ENCODE results near the gene HNRNPF. TPM values are rescaled to one million over a fixed set of nuclear protein-coding genes. Genes with fewer than 3 reads are reported as not detected.
A peak's percentile ranks its signal among the peaks of the same experiment; 100 is the strongest.

Gene HNRNPF
- total RNA-seq, 4 donors from 2014 or later, result 86.2 to 211 (median 142) TPM

DNA sequence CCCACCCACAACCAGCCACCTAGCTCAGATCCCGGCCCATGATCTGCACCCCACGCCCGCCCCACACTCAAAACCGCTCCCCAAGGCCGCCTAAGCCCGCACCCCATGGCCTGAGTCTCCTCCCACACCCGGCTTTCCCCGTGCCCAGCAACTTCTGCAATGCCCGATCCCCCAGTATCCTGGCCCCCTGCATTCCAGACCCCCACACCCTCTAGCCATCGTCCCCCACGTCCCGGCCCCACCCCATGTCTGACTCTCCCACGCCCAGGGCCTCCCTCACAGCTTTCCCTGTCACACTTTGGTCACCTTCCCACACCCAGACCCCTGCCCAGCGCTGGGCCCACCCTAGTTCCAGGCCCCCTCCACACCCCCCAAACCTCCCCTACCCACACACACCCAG lies 57.7 kb downstream of the HNRNPF start:
- DNase-seq, result no peak
- Histone ChIP-seq H3K9me3 (no peaks in the 10 kb centered on the region), H3K36me3 (no peaks in the 10 kb centered on the region), H3K4me3 (no peak overlapping the region), H3K27ac (no peak overlapping the region), H3K27me3 (peaks cover 0 to 3% of the 10 kb centered on the region in 2 donors), H3K4me1 (no peaks in the 10 kb centered on the region)
- TF ChIP-seq, protein P1, sequence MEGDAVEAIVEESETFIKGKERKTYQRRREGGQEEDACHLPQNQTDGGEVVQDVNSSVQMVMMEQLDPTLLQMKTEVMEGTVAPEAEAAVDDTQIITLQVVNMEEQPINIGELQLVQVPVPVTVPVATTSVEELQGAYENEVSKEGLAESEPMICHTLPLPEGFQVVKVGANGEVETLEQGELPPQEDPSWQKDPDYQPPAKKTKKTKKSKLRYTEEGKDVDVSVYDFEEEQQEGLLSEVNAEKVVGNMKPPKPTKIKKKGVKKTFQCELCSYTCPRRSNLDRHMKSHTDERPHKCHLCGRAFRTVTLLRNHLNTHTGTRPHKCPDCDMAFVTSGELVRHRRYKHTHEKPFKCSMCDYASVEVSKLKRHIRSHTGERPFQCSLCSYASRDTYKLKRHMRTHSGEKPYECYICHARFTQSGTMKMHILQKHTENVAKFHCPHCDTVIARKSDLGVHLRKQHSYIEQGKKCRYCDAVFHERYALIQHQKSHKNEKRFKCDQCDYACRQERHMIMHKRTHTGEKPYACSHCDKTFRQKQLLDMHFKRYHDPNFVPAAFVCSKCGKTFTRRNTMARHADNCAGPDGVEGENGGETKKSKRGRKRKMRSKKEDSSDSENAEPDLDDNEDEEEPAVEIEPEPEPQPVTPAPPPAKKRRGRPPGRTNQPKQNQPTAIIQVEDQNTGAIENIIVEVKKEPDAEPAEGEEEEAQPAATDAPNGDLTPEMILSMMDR (IDR thresholded peaks at IDR 0.05), result no peak
- TF ChIP-seq POLR2A (IDR thresholded peaks at IDR 0.05), result no peak
- intact Hi-C loops (cut with DNase I; ENCODE audit: low total_unique reads), result no loop called here

DNA sequence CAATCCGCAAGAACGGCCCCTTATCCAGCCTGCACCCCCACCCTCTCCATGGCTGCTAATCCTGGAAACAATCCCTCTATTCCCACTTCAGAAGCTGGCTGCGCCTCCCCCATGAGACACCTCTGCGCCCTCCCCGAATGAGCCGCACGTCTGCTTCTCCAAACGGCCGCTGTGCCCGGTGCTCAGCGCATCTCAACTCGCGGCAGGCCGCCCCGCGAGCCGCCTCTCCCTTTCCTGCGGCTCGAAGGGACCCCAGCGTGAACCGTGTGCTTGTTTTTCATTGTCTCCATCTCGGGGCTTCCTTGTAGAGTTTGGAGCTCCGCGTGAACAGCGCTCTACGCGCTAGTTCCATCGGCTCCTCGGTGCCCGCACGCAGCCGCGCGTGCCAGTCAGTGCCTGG lies 58.3 kb downstream of the HNRNPF start:
- H3K27ac ChIP-seq, result no peak overlapping the region
- H3K4me1 ChIP-seq, result no peaks in the 10 kb centered on the region
- peaks cover 0 to 3% of the 10 kb centered on the region in 2 donors for H3K27me3 ChIP-seq
- intact Hi-C loops (cut with DNase I; ENCODE audit: low total_unique reads), result no loop called here
- H3K9me3 ChIP-seq, result no peaks in the 10 kb centered on the region
- no peak overlapping the region for H3K4me3 ChIP-seq
- no peaks in the 10 kb centered on the region for H3K36me3 ChIP-seq
- no peak for DNase-seq
- TF ChIP-seq, protein P1 (IDR thresholded peaks at IDR 0.05), result no peak
- no peak for TF ChIP-seq POLR2A (IDR thresholded peaks at IDR 0.05)

DNA sequence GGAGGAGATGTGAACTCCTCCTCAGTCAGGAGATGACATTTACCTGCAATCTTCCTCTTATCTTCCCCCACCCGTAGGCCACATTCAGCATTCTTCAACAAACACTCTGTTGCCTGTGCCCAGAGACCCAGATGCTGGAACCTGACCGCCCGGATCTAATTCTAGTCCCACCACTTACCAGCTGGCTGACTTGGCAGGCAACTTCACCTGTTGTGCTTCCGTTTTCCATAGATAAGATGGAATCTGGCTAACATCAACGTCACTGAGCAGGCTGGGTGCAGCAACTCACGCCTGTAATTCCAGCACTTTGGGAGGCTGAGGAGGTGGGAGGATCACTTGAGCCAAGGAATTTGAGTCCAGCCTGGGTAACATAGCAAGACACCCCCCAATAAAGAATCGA lies 58.8 kb downstream of the HNRNPF start:
- no peak for DNase-seq
- TF ChIP-seq POLR2A (IDR thresholded peaks at IDR 0.05), result no peak
- TF ChIP-seq, protein P1 (IDR thresholded peaks at IDR 0.05), result no peak
- Histone ChIP-seq H3K4me1 (no peaks in the 10 kb centered on the region), H3K27ac (no peak overlapping the region), H3K36me3 (no peaks in the 10 kb centered on the region), H3K27me3 (peaks cover 0 to 3% of the 10 kb centered on the region in 2 donors), H3K9me3 (no peaks in the 10 kb centered on the region), H3K4me3 (no peak overlapping the region)
- intact Hi-C loops (cut with DNase I; ENCODE audit: low total_unique reads), result no loop called here

DNA sequence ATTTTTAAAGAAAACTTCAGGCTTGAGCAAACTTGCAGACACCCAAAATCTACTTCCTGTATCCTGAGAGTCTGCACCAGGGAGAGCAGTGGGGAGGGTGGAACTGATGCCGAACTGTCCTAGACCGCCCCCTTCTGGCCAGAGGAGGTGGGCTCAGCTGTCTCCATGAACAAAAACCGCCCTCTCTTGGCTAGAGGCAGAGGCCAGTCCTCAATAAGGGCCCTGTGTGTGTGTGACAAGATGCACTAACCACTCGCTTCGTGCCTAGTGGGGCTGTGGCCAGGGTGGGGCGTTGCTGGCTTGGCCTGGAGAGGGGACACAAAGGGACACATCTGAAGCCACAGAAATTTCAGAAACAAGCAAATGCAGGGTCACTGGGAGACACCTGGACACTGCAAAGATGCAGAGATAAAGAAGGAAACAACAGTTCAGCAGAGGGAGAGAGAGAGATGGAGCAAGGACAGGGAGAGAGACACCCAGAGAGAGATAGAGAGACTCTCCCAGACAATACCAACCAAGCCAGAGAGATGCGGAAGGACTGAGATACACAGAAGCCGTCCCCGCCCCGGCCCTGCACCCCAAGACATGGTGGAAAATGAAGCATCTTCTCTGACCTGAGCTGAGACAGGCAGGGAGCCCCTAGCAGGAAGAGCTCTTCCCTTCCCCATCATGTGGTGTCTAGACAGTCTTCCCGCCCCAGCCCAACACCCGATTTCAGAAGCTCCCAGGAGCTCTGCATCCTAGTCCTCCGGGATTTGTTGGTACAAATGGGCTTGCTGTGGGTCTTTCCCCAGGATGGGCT lies 60.3 kb downstream of the HNRNPF start:
- Histone ChIP-seq H3K27ac (no peak overlapping the region), H3K9me3 (no peaks in the 10 kb centered on the region), H3K4me1 (no peaks in the 10 kb centered on the region), H3K4me3 (no peak overlapping the region), H3K27me3 (peaks cover 0 to 3% of the 10 kb centered on the region in 2 donors), H3K36me3 (no peaks in the 10 kb centered on the region)
- peak; percentile 70 to 72 for DNase-seq
- intact Hi-C loops (cut with DNase I; ENCODE audit: low total_unique reads), result no loop called here
- TF ChIP-seq POLR2A (IDR thresholded peaks at IDR 0.05), result no peak
- TF ChIP-seq, protein P1 (IDR thresholded peaks at IDR 0.05), result peak; percentile 65 to 72 (median 68)

DNA sequence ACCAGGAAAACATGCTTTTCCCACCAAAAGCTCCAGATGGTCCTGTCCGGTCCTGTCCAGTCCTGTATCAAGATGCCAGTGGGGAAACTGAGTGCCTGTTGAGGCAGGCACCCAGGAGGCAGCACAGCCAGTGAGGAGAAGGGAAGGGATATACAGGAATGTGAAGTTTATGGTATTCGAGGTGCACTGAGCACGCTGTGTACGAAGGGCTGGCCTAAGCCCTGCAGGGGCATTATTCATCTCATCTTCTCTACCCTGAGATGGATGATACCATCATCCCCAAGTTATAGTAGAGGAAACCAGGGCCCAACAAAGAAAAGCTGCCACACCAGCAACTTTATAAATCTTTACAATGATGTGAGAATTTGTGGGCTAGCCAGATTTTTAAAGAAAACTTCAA lies 61.0 kb downstream of the HNRNPF start:
- TF ChIP-seq, protein P1 (IDR thresholded peaks at IDR 0.05), result no peak
- TF ChIP-seq POLR2A (IDR thresholded peaks at IDR 0.05), result no peak
- no peaks in the 10 kb centered on the region for H3K4me1 ChIP-seq
- H3K36me3 ChIP-seq, result no peaks in the 10 kb centered on the region
- no peak overlapping the region for H3K27ac ChIP-seq
- no peaks in the 10 kb centered on the region for H3K9me3 ChIP-seq
- H3K27me3 ChIP-seq, result peaks cover 0 to 3% of the 10 kb centered on the region in 2 donors
- intact Hi-C loops (cut with DNase I; ENCODE audit: low total_unique reads), result no loop called here
- no peak overlapping the region for H3K4me3 ChIP-seq
- DNase-seq, result no peak
